HG02610 (cell line): ENCODE measurements around the gene RBM24.

Source experiments
- ATAC-seq: cut with Tn5 transposase; IDR thresholded peaks from one replicate; pipeline ENCODE4 v1.9.1; 2021; ENCODE audit warnings: mild to moderate bottlenecking, moderate library complexity; ENCODE audit not compliant: unreplicated experiment

RBM24 gene

DNA sequence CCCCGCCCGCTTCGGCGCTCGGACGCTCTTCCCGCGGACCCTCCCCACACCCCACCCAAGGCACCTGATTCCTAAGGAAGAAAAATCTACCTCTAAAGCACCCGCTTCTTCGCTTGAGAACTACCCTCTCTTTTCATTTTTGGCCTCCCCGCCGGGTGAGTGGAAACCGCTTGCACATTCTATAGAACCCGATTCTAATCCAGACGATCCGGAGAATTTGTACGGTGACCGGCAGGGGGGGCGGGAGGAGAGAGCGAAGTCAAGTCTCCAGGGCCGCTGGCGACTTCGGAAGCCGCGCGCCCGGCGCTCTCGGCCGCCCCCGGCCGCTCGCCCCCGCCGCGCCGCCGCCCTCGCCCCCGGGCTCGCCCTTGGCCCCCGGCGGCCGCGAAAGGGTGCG lies at the start of gene RBM24:
TSS of gene RBM24 (plus strand) at position 262 of the 397 bp plus-strand sequence. CDS start 221 bp downstream, outside the sequence.
- ATAC-seq: no peak

DNA sequence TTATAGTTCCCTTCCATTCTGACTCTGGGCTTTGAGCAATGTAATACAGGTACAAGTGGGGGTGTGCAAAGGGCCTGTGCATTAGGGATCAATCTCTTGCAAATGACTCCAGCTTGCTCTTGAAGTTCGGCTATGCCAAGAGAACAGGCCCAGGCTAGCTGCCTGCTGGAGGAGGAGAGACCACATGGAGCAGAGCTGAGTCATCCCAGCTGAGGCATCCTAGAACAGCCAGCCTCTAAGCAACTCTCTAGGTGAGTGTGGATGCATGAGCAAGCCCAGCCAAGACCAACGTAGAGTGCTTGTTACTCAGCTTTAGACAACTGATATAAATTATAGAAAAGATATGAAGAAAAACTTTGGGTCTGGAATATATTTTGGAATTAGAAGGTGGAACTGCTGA lies 47.6 kb upstream of the RBM24 start:
- no peak for ATAC-seq

DNA sequence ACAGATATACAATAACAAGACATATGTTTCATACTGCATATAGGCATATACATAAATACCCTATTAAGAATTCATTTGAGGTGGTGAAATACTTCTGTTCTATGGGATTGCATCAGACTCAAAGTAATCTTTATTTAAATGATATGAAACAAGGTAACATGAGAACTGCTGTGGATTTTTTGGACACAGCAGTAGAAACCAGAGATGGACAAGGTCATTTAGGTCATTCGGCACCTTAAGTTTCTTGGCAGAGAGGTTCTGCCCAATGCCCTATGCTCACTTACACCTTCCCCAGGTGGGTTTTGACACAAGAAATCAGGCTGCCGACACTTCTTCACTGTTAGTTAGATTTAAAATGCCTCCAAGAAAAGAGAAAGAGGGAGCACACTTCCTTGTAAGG lies 43.9 kb upstream of the RBM24 start:
- no peak for ATAC-seq

DNA sequence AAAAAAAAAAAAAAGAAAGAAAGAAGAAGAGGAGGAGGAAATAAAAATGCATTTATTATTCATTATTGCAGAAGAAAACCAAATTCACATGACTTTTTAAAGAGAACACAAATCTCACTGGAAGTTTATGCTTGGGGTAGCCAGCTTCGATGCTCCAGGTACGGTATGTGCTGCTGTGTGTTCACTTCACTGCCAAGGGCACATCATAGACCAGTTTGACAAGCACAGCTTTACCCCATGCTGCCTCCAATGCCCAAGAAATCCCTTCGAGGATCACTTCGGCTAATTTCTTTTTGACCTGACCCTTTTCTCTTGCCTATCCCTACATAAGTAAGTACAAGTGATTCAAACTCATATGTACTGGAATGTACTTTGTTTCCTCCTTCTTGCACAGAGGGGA lies 41.9 kb upstream of the RBM24 start:
- no peak for ATAC-seq

DNA sequence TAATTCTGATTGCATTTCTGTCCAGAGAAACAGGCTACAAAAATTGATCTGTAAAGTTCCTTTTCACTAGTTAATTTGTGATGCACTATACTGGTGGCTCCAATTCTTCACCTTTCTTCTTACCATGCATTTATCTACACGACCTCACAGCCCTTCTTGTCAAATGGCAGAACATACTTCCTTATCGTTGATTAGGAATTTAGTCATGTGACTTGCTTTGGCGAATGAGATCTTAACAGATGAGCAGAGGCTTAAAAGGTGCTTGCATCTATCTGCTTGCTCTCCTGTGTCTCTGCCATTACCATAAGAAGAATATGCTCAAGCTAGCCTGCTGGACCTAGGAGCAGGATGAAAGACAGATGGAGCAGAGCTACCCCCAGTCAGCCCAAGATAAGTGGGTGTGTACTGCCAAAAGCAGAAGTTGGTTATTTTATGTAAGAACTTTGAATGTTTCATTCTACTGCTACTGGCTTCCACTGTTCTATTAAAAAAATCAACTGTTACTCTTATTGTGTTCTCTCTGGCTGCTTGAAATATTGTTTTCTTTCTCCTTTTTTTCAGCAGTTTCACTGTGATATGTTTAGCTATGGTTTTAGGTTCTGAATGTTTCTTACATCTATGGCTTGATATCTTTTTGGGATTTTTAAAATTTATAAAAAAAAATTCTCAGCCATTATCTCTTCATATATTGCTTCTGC lies 40.2 kb upstream of the RBM24 start:
- no peak for ATAC-seq

DNA sequence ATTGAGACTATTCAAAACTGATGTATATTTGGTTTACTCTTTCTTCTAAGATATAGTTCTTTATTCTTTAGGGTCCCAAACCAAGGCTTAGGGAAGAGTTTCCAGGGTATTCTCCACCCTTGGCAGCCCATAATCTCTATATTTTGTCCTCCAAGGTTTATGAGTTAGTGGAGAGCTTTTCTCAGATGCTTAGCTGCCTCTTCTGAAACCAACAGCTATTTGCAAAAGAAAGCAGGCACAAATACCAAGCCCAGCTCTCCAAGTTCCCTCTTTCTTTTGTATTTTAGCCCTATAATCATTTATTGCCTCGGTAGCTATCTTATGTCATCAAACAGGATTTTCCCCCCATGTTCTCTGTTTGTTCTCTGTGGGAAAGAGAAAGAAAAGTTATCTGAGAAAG lies 39.1 kb upstream of the RBM24 start:
- no peak for ATAC-seq

DNA sequence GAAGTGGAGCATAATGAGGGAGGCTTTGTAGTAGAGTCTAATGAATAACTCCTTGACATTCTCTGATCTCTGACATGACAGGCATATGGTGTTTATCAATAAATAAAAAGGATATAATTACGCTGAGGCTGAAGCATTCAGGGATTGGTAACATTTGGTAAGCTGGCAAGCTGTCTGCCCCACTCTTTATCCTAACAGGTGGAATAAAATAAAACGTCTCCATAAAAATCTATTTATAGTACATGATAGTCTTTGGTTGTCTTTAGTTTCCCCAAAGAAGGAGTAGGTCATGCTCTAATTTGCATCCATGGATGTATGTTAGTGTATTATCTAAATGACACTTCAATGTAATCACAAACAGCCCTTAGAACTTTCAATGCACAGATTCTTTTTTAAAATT lies 30.9 kb upstream of the RBM24 start:
- no peak for ATAC-seq

DNA sequence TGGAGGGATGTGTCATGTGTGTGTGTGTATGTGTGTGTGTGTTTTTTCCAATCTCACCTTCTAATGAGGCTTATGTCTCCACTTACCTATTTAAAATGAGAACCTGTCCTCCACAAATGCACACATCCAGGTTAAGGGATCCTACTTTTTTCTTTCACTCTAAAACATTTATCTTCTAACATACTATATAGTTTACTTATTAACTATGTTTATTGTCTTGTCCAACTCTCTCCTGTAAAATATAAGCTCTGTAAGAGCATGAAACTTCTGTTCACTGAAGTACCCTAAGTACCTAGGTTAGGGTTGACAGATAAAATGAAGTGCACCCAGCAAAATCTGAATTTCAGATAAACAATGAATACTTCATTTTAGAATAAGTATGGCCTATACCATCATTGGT lies 29.2 kb upstream of the RBM24 start:
- ATAC-seq: no peak

DNA sequence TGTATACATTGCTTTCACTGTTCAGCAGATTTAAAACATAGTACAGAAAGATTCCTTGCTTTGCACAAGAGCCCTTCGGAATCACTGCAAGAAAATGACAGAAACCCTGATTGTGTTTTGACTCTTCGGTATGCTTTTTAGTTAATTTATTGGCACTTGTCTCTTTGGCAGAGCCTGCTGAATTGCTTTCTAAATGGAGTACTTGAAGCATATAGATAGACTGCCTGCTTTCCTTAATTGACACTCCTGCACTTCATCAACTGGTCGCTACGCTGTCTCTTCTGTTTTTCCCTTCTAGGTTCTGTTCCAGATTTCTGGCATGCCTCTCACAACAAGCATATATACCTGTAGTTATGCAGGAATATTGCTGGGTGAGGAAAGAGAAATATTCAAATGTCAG lies 22.4 kb upstream of the RBM24 start:
- no peak for ATAC-seq

DNA sequence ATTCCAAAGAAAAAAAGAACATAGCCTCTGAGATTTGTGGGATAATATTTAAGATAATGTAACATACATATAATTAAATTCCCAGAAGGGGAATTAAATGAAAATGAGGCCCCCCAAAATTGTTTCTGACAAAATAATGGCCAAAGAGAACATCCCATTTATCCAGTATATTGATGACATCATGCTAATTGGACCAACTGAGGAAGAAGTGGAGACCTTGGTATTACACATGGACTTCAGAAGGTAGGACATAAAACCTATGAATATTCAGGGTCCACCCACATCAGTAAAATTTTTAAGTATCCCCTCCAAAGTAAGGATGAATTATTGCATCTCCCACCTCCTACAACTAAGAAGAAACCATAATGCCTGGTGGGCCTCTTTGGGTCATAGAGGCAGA lies 15.6 kb upstream of the RBM24 start:
- no peak for ATAC-seq

DNA sequence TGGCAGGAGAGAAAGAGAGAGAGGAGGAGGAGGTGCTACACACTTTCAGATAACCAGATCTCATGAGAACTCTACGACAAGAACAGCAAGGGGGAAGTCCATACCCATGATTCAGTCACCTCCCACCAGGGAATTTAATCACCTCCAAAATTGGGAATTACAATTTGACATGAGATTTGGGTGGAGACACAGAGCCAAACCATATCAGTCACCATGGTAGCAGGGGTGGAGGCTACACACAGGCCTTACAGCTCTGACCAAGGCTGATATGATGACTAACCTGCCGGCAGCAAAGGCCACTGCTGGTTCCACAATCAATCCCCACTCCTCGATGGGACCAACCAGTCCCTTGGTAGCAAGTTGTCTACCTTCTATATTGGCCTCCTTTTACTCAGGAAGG lies 13.6 kb upstream of the RBM24 start:
- no peak for ATAC-seq

DNA sequence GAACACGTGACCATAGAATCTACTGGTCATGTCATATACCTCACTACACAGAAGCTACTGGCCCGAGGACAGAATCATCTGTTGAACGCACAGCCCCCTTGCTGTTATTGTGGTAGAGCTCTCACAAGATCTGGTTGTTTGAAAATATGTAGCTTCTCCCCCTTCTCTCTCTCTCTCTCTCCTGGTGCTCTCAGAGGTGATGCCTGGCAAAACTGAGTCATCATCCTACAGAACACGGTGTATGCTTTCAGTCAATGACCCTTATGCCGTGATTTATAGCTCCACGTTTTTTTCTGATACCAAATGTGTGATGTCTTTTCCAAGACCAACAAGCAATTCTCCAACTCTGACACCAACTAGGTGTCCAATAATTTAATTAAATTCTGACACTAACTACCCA lies 13.0 kb upstream of the RBM24 start:
- no peak for ATAC-seq

DNA sequence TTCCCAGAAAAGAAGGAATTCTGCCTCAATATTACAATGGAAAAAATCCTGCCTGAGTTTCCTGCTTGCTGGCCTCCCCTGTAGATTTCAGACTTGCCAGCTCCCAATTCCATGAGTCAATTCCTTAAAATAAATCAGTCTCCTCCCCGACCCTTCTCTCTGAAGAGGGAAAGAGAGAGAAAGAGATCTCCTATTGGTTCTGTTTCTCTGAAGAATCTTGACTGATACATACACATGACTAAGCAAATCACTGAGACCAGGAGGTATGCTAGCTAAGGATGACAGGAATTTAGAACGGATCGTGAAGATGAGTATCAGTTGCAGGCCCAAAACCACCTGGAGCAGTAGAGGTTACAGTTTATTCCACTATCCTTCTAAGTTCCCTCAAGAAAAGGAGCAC lies 11.3 kb upstream of the RBM24 start:
- no peak for ATAC-seq

DNA sequence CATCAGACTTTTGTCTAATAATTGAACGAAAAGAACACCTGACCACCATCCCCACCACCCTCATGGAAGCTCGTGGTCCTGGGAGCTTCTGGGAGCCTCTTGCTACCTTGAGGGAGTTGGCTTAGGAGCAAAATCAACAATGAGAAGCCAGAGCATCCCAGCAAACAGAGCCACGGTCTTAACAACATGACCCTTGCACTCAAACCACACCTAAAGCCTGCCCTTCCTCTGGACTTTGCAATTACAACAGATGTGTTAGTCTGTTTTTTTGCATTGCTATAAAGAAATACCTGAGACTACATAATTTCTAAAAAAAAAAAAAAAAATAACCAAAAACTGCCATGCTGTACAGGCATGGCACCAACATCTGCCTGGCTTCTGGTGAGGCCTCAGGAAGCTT lies 9.5 kb upstream of the RBM24 start:
- no peak for ATAC-seq

DNA sequence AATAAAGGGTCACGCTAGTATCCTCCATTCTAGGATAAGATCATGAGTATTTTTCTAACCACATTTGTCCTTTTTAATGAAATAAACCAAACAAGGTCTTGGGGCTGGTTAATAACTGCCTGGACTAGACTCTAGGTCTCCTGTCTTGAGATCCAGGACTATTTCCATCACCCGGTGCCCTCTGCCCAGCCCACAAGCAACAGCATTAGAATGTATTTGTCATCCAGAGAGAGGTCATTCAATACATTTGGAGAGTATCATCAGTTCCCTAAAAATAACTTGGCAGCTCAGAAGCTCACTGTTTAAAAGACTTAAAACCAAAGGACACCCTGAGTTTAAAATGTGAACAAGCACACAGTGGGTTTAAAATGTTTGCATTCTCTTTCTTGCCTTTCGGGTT lies 4.4 kb upstream of the RBM24 start:
- ATAC-seq: no peak

DNA sequence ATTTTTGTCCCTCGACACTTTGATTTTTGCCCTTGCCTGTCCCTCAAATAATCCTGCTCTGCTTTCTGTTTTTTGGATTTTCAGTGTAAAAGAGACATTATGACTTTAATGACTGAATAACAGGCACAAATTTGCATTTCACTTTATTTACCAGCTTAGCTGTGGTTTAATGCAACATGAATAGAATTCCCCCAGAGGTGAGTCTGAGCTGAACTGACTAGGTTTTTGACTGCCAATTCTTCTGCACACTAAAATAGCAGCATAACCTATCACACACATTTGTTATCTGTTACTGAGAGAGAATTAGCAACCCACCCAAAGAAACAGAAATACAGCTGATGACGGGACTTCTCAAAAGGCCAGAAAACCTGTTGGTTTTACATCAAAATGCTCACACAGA lies 3.9 kb upstream of the RBM24 start:
- no peak for ATAC-seq

DNA sequence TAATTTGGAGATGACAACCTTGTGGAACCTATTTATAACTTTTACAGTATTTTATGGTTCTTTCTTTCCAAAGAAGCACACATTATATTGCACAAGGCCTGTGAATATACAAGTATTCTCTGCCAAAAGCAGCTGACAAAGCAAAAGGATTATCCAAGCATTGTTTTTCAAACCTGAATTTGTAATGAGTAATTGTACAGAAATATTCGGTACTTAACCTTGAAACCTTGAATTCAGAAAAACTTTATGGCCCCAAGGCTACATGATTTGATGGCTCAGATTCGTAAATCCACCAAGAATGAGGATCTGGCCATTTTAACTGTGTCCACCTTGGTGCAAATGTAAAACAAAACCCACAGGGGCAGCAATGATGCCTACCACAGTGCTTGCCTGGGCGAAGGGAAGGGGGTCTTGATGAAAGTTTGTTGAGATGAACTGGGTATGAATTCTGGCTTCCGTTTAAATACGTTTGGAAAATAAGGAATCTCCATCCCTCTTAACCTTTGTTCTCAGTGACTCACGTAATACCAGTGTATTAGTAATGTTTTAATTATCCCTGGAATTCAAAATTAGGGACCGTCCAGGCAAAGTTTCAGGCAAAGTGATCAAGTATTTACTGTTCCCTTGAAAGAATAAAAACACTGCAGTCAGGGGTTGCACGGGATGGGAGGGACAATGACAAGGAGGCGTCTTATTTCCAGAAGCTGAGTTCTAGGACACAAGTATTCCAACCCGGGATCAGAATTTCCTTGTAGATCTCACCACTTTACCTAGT lies 2.7 kb upstream of the RBM24 start:
- ATAC-seq: no peak

DNA sequence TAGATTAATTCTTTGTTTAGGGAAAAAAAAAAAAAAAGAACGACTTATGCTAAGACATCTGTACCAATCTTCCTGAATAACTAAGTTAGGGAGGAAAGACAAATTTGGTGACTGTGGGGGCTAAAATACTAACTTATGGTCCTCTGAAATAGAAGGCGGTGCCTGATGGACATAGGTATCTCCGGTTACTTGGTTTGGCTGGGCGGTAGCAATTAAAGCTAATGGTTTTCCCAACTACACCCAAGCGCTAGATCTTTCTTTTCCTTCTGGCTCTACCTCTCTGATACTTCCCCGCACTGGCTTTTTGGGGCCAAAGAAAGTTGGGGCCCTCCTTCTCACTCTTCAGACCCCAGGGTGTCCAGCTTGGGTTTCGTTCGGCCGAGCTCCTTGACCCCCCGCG lies 1.0 kb upstream of the RBM24 start:
- no peak for ATAC-seq

DNA sequence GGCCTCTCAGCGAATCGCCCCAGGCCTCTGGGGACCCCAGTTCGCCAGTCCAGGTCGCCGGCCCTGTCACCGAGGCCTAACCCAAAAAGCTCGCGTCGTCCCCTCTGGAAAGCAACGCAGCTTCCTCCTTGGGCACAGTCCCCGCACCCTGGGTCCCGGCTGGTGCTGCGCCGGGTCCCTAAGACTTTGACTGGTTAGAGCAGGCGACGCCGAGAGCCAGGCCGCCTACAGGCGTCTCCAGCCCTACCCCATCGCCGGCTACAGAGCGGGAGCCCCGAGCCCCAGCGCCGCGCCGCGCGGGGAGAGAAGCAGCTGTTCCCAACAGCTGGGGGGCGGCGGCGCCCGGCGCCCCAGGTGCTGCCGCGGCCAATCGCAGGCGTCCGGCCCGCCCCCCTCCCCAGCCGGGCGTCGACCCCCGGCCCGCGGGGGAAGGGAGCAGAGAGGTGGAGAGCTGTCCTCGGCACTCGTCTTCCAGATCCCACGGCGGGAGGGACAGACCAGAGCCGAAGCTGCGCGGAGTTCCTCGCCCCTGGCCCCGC lies 540 bp upstream of the RBM24 start:
- no peak for ATAC-seq

DNA sequence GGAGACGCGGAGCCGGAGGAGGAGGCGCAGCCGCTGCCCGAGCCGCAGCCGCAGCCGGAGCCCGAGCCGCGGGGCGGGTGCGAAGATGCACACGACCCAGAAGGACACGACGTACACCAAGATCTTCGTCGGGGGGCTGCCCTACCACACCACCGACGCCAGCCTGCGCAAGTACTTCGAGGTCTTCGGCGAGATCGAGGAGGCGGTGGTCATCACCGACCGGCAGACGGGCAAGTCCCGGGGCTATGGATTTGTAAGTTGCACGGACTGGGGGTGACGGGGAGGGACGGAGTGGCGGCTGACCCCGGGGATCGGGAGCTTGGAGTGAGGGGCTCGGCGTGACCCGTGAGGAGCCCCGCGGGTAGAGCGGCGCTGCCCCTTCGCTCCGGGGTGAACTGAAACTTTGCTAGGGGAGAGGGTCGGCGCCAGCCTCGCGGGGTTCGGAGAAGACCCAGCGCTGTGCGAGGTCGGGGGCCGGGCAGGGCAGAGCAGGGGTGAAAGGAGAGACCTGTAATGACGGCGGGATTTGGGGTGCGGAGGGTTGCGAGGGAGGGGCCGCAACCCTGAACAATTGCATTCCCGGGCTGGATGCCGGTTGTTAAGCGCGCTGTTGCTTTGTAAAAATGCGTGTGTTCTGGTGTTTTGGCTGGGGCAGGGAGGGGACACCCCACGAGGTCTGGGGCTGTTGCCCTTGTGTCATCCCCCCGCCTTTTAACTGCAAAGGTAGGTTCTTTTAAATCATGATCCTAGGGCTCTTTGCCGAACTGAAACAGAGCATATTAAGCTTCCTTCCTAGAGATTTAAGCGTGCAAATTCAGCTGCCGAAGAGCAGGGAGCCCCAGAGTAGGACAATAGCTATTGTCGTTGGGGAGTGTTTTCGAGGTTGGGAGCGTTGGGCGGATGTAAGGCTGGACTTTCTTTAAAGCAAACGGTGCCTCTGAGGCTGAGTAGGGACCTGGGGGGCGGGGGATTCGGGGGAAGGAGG lies 628 bp downstream of the RBM24 start:
- no peak for ATAC-seq

DNA sequence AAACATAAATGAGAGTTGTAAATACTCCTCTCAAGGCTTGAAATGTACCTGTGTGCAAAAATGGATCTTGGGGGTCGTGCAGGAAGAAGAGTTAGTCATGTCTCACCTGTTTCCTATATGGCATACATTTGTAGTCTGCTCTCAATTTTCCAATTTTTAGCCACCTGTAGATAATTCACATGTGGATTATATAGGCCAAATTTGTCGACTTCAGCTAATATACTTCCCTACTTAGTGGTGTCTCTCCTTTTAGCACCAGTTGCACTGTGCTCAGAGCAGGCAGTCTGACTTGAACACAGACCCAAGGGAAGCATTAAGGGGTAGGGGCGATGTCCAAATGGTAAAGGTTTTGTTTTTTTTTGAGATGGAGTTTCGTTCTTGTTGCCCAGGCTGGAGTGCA lies 1.9 kb downstream of the RBM24 start:
- ATAC-seq: no peak
